H1 (cell line): ENCODE measurements around the gene UGT1A7. TPM values are rescaled to one million over a fixed set of nuclear protein-coding genes. Genes with fewer than 3 reads are reported as not detected.
A peak's percentile ranks its signal among the peaks of the same experiment; 100 is the strongest.

ENCODE experiments used
- CTCF ChIA-PET: fragments of 300-600 bp; sonication (Branson Sonifier 250); formaldehyde crosslinking; loops from one replicate; lab custom pipeline; 2021; ENCODE audit not compliant: partially characterized antibody; lab: Charles Lee
- POLR2A ChIA-PET: fragments of 300-600 bp; sonication (Branson Sonifier 250); formaldehyde crosslinking; loops from one replicate; lab custom pipeline; 2021; ENCODE audit warnings: inconsistent platforms; ENCODE audit not compliant: partially characterized antibody; lab: Charles Lee
- DNase-seq, 2 experiments: peaks; one replicate each; pipeline versions ENCODE4 v3.0.0 to v3.0.0-alpha.2; 2010 to 2022; ENCODE audit warnings: low spot score in 2 of 2, low read depth in 1 of 2, mixed read lengths in 1 of 2
- FAIRE-seq: peaks from 2 replicates; lab custom pipeline; 2011; peaks lifted over from hg19 to GRCh38; lab: Jason Lieb, UNC
- H2AFZ ChIP-seq: 2 replicates; pipeline ENCODE4 v1.8.1; 2012; ENCODE audit warnings: low read length, inconsistent platforms
- H2AK5ac ChIP-seq: 2 replicates; pipeline ENCODE4 v1.6.1; 2013; ENCODE audit warnings: low read depth, low read length
- H2BK120ac ChIP-seq: replicated peaks from 2 replicates; pipeline ENCODE3; 2013; ENCODE audit warnings: low read depth, low read length, inconsistent platforms
- H2BK12ac ChIP-seq: 2 replicates; pipeline ENCODE4 v1.6.1; 2013; ENCODE audit warnings: low read depth, low read length
- H2BK15ac ChIP-seq: 2 replicates; pipeline ENCODE4 v1.6.1; 2013; ENCODE audit warnings: low read length
- H2BK20ac ChIP-seq: 2 replicates; pipeline ENCODE4 v1.6.1; 2013; ENCODE audit warnings: low read length
- H2BK5ac ChIP-seq: 2 replicates; pipeline ENCODE4 v1.6.1; 2013; ENCODE audit warnings: low read depth, low read length
- H3K14ac ChIP-seq: 2 replicates; pipeline ENCODE4 v1.6.1; 2013; ENCODE audit warnings: inconsistent platforms; ENCODE audit not compliant: insufficient read length
- H3K18ac ChIP-seq: 2 replicates; pipeline ENCODE4 v1.6.1; 2013; ENCODE audit warnings: low read length; ENCODE audit errors: extremely low read depth
- H3K23ac ChIP-seq: 2 replicates; pipeline ENCODE4 v1.6.1; 2013; ENCODE audit warnings: inconsistent platforms; ENCODE audit not compliant: insufficient read length
- H3K23me2 ChIP-seq: 2 replicates; pipeline ENCODE4 v1.6.1; 2013; ENCODE audit warnings: low read depth, low read length
- H3K27ac ChIP-seq: 2 replicates; pipeline ENCODE4 v1.6.1; 2011; ENCODE audit warnings: low read depth, low read length, inconsistent platforms
- H3K27me3 ChIP-seq, 4 experiments: replicated peaks in 1 of 4; 1 replicate in 1 of 4; 2 replicates in 3 of 4; pipeline versions ENCODE4 v1.6.1 to v1.8.1; 2011 to 2013; ENCODE audit warnings: low read length in 3 of 4, mild to moderate bottlenecking in 3 of 4, inconsistent platforms in 2 of 4, mixed read lengths in 2 of 4, moderate library complexity in 1 of 4; ENCODE audit not compliant: control insufficient read depth in 3 of 4, insufficient read depth in 3 of 4; ENCODE audit errors: extremely low read depth in 1 of 4
- H3K36me3 ChIP-seq, 4 experiments: 2 replicates each; pipeline versions ENCODE4 v1.6.1 to v1.8.1; 2011 to 2013; ENCODE audit warnings: mild to moderate bottlenecking in 4 of 4, low read length in 3 of 4, moderate library complexity in 2 of 4, control low read depth in 1 of 4, inconsistent platforms in 1 of 4; ENCODE audit not compliant: insufficient read depth in 4 of 4, control insufficient read depth in 2 of 4
- H3K4ac ChIP-seq: replicated peaks from 2 replicates; pipeline ENCODE3; 2013; ENCODE audit warnings: low read length, low read depth, mixed read lengths, inconsistent platforms; ENCODE audit not compliant: insufficient read length
- H3K4me1 ChIP-seq, 4 experiments: replicated peaks in 1 of 4; 1 replicate in 1 of 4; 2 replicates in 3 of 4; pipeline versions ENCODE4 v1.6.1 to v1.8.1; 2011 to 2013; ENCODE audit warnings: low read length in 3 of 4, inconsistent platforms in 2 of 4, mixed read lengths in 1 of 4; ENCODE audit not compliant: insufficient read depth in 4 of 4, control insufficient read depth in 3 of 4
- H3K4me2 ChIP-seq, 2 experiments: 2 replicates each; pipeline versions ENCODE4 v1.6.1 to v1.8.1; 2011 to 2013; ENCODE audit warnings: low read depth in 2 of 2, low read length in 2 of 2, control low read depth in 1 of 2, inconsistent platforms in 1 of 2, mild to moderate bottlenecking in 1 of 2; ENCODE audit not compliant: insufficient read depth in 1 of 2
- H3K4me3 ChIP-seq, 4 experiments: fragments of 200-600, 300-600 bp in 1 of 4; sonication (generic), shearing (Covaris generic), sonication (Bioruptor Twin) in 1 of 4; 2 replicates each; pipeline versions ENCODE4 v1.5.1 to v1.8.1; 2011 to 2016; ENCODE audit warnings: low read length in 4 of 4, low read depth in 3 of 4, control low read depth in 2 of 4, inconsistent platforms in 2 of 4, mild to moderate bottlenecking in 2 of 4, mixed read lengths in 1 of 4, moderate library complexity in 1 of 4; ENCODE audit not compliant: insufficient read depth in 2 of 4; ENCODE audit errors: extremely low read depth in 1 of 4
- H3K56ac ChIP-seq: replicated peaks from 2 replicates; pipeline ENCODE3; 2013; ENCODE audit warnings: low read depth, mild to moderate bottlenecking, mixed read lengths, low read length, inconsistent platforms; ENCODE audit not compliant: insufficient read length
- H3K79me1 ChIP-seq: 2 replicates; pipeline ENCODE4 v1.6.1; 2013; ENCODE audit warnings: low read depth, low read length, control low read depth
- H3K79me2 ChIP-seq, 2 experiments: 2 replicates each; pipeline versions ENCODE4 v1.6.1 to v1.8.1; 2012 to 2013; ENCODE audit warnings: low read length in 2 of 2, mild to moderate bottlenecking in 2 of 2, inconsistent platforms in 1 of 2; ENCODE audit not compliant: insufficient read depth in 2 of 2, control insufficient read depth in 1 of 2
- H3K9ac ChIP-seq, 4 experiments: replicated peaks in 1 of 4; 1 replicate in 1 of 4; 2 replicates in 3 of 4; pipeline versions ENCODE4 v1.6.1 to v1.8.1; 2011 to 2013; ENCODE audit warnings: low read depth in 3 of 4, low read length in 3 of 4, control low read depth in 2 of 4, mild to moderate bottlenecking in 2 of 4, moderate library complexity in 2 of 4, inconsistent platforms in 1 of 4; ENCODE audit errors: extremely low read depth in 1 of 4
- H3K9me3 ChIP-seq, 2 experiments: 2 replicates each; pipeline versions ENCODE4 v1.6.1 to v1.8.1; 2012 to 2013; ENCODE audit warnings: mild to moderate bottlenecking in 2 of 2, moderate library complexity in 2 of 2, control low read depth in 1 of 2, inconsistent platforms in 1 of 2, low read depth in 1 of 2, low read length in 1 of 2, mixed read lengths in 1 of 2; ENCODE audit not compliant: insufficient read depth in 2 of 2
- H4K20me1 ChIP-seq, 2 experiments: replicated peaks in 1 of 2; 2 replicates each; pipeline versions ENCODE3 to v1.8.1; 2011 to 2013; ENCODE audit warnings: inconsistent platforms in 2 of 2, low read length in 2 of 2, mild to moderate bottlenecking in 1 of 2; ENCODE audit not compliant: insufficient read depth in 2 of 2, control insufficient read depth in 1 of 2
- H4K5ac ChIP-seq: 2 replicates; pipeline ENCODE4 v1.6.1; 2013; ENCODE audit warnings: low read length, low read depth, mixed read lengths, inconsistent platforms; ENCODE audit not compliant: insufficient read length
- H4K8ac ChIP-seq: 2 replicates; pipeline ENCODE4 v1.8.0; 2013; ENCODE audit warnings: mild to moderate bottlenecking, moderate library complexity, low read length, inconsistent platforms; ENCODE audit not compliant: insufficient read depth; ENCODE audit errors: extremely low read depth
- H4K91ac ChIP-seq: replicated peaks from 2 replicates; pipeline ENCODE3; 2013; ENCODE audit warnings: low read length, mixed read lengths, inconsistent platforms; ENCODE audit not compliant: insufficient read length
- ASH2L ChIP-seq: fragments of 200-600, 300-600 bp; sonication (generic); IDR thresholded peaks from one replicate; pipeline ENCODE4 v1.7.1; 2017; ENCODE audit warnings: low read length
- BCL11A ChIP-seq, 2 experiments: IDR thresholded peaks; one replicate each; pipeline ENCODE4 v1.6.1; 2011; ENCODE audit warnings: low read depth in 2 of 2, low read length in 2 of 2, mild to moderate bottlenecking in 2 of 2
- CEBPB ChIP-seq: IDR thresholded peaks from 2 replicates; pipeline ENCODE4 v1.6.1; 2012; ENCODE audit warnings: low read depth, low read length
- CHD2 ChIP-seq: IDR thresholded peaks from 2 replicates; pipeline ENCODE4 v1.6.1; 2012; ENCODE audit warnings: low read length, improper control_type of control experiment
- FOSL1 ChIP-seq: IDR thresholded peaks from 2 replicates; pipeline ENCODE4 v1.6.1; 2011; ENCODE audit warnings: mild to moderate bottlenecking, low read depth, low read length, moderate library complexity; ENCODE audit not compliant: insufficient read depth
- GTF2F1 ChIP-seq: IDR thresholded peaks from 2 replicates; pipeline ENCODE4 v1.6.1; 2012; ENCODE audit warnings: low read depth, low read length, improper control_type of control experiment, borderline replicate concordance
- HDAC2 ChIP-seq, 2 experiments: fragments of 300-600 bp in 1 of 2; sonication (generic) in 1 of 2; IDR thresholded peaks; 2 replicates each; pipeline ENCODE4 v1.6.1; 2011 to 2012; ENCODE audit warnings: low read depth in 2 of 2, low read length in 2 of 2, mild to moderate bottlenecking in 2 of 2, moderate library complexity in 2 of 2, borderline replicate concordance in 1 of 2, inconsistent platforms in 1 of 2
- KDM1A ChIP-seq: fragments of 200-600, 300-600 bp; sonication (generic); IDR thresholded peaks from 2 replicates; pipeline ENCODE4 v1.7.1; 2016; ENCODE audit warnings: mild to moderate bottlenecking, low read length, borderline replicate concordance
- POLR2AphosphoS5 ChIP-seq: IDR thresholded peaks from 2 replicates; pipeline ENCODE4 v1.6.1; 2011; ENCODE audit warnings: low read depth, low read length
- POU5F1 ChIP-seq: IDR thresholded peaks from 2 replicates; pipeline ENCODE4 v1.6.1; 2011; ENCODE audit warnings: low read depth, mild to moderate bottlenecking, low read length, moderate library complexity
- SIX5 ChIP-seq: IDR thresholded peaks from 2 replicates; pipeline ENCODE4 v1.6.1; 2011; ENCODE audit warnings: mild to moderate bottlenecking, low read depth, low read length
- SP1 ChIP-seq: IDR thresholded peaks from 2 replicates; pipeline ENCODE4 v1.6.1; 2011; ENCODE audit warnings: low read depth, low read length
- SP4 ChIP-seq: IDR thresholded peaks from 2 replicates; pipeline ENCODE4 v1.6.1; 2012; ENCODE audit warnings: low read length, inconsistent platforms
- TCF12 ChIP-seq: IDR thresholded peaks from 2 replicates; pipeline ENCODE4 v1.6.1; 2011; ENCODE audit warnings: low read depth, mild to moderate bottlenecking, low read length
- USF2 ChIP-seq: IDR thresholded peaks from 2 replicates; pipeline ENCODE4 v1.6.1; 2011; ENCODE audit warnings: low read length, improper control_type of control experiment
- WGBS, 2 experiments: shearing (Covaris generic) in 1 of 2; methylation state at CpG; one replicate each; pipeline versions ENCODE4 v1.1.6 to v1.1.7; 2013 to 2015; ENCODE audit warnings: low lambda C conversion rate in 2 of 2, mixed read lengths in 2 of 2, inconsistent platforms in 1 of 2, low coverage in 1 of 2, missing lambda C conversion rate in 1 of 2; ENCODE audit not compliant: insufficient replicate concordance in 2 of 2, insufficient coverage in 1 of 2, insufficient read length in 1 of 2; ENCODE audit errors: extremely low coverage in 1 of 2, missing lambda C conversion rate in 1 of 2; 5-methylcytosine and 5-hydroxymethylcytosine counted together
- polyA plus RNA-seq, 7 experiments: library from polyadenylated mRNA; depleted of rRNA in 3 of 7; stranded (reverse) in 5 of 7; unstranded in 2 of 7; fragments of >200 nt in 5 of 7; fragments of 200-250 nt in 2 of 7; gene quantifications; 1 replicate in 5 of 7; 2 replicates in 1 of 7; 4 replicates in 1 of 7; pipeline versions ENCODE4 v1.2.1 to v1.2.3, GENCODE V29; 2011 to 2013; ENCODE audit warnings: missing spikeins in 2 of 7, mixed read lengths in 2 of 7
- total RNA-seq: library from RNA; stranded (reverse); fragmentation: NEBNext Ultra II Directional; extraction: Animal tissue kit (Norgen Biotek cat#: 25700); gene quantifications from 2 replicates; pipeline ENCODE4 v1.2.1, GENCODE V29; 2021

Gene UGT1A7
- total and polyA plus RNA-seq, 2 of the 8 experiments (the other 6 are each of a cell fraction or from before 2014, with no cell fraction given), result not detected

GRCh38 chr2:233803994-233804393 is 122.3 kb downstream of the UGT1A7 start:
- no peak overlapping the region for H3K4ac ChIP-seq
- peaks cover 0 to 4% of the 10 kb centered on the region in 2 experiments; a peak in 3 of 4 replicates for H3K9me3 ChIP-seq
- H3K56ac ChIP-seq, result no peak overlapping the region
- H3K23me2 ChIP-seq, result no peaks in the 10 kb centered on the region
- H3K14ac ChIP-seq, result no peak overlapping the region
- no peaks in the 10 kb centered on the region for H3K79me1 ChIP-seq
- H3K4me2 ChIP-seq, result no peak overlapping the region
- no peak overlapping the region for H4K91ac ChIP-seq
- no peak overlapping the region for H2AK5ac ChIP-seq
- peak in 1 of 2 experiments; percentile 2 for DNase-seq
- H3K36me3 ChIP-seq, result no peaks in the 10 kb centered on the region
- no peaks in the 10 kb centered on the region for H3K4me1 ChIP-seq
- no peak overlapping the region for H3K9ac ChIP-seq
- no peak overlapping the region for H4K8ac ChIP-seq
- no peak for FAIRE-seq
- POLR2A ChIA-PET, result no interaction called here
- no peak overlapping the region for H2BK20ac ChIP-seq
- no peaks in the 10 kb centered on the region for H3K79me2 ChIP-seq
- no peak overlapping the region for H3K18ac ChIP-seq
- CTCF ChIA-PET, result interaction anchor here (1.3 kb wide), 1 partner anchor 17 kb away, joined by 3 read pairs; no protein-coding TSS in a partner anchor
- no peak overlapping the region for H2BK15ac ChIP-seq
- H3K27ac ChIP-seq, result no peak overlapping the region
- H2BK5ac ChIP-seq, result no peak overlapping the region
- no peak overlapping the region for H2BK12ac ChIP-seq
- H2AFZ ChIP-seq, result no peak overlapping the region
- no peak overlapping the region for H4K5ac ChIP-seq
- no peaks in the 10 kb centered on the region for H3K27me3 ChIP-seq
- WGBS, 2 experiments, result 75% methylated on average over 8 of the region's 8 CpGs; no CpG with 5 or more reads in 1 of the 2 experiments
- H2BK120ac ChIP-seq, result no peak overlapping the region
- no peak overlapping the region for H3K23ac ChIP-seq
- H3K4me3 ChIP-seq, result no peak overlapping the region
- H4K20me1 ChIP-seq, result no peaks in the 10 kb centered on the region
- TF ChIP-seq ASH2L (no peak), SIX5 (no peak), KDM1A (no peak), USF2 (no peak), CHD2 (no peak), HDAC2 (IDR thresholded peaks at IDR 0.05; ENCODE audit: borderline replicate concordance in 1 of 2, low read depth in 2 of 2, low read length in 2 of 2) (no peak), SP1 (no peak), BCL11A (IDR thresholded peaks at IDR 0.05; ENCODE audit: low read depth in 2 of 2, low read length in 2 of 2) (no peak), POLR2AphosphoS5 (no peak), CEBPB (no peak), SP4 (no peak), TCF12 (no peak), FOSL1 (no peak), POU5F1 (no peak), GTF2F1 (no peak)
